NCI-H187 (cell line): ENCODE results near the gene GOLGA8M.
"Not testable (repeated sequence)": the region's sequence is repeated elsewhere in the genome, so short reads cannot be mapped to it uniquely, and the experiment has no call there.

Source experiments
- DNase-seq, 2 experiments: peaks; one replicate each; lab custom pipeline; 2025; lab: John Stamatoyannopoulos, UW

The GOLGA8M gene

DNA sequence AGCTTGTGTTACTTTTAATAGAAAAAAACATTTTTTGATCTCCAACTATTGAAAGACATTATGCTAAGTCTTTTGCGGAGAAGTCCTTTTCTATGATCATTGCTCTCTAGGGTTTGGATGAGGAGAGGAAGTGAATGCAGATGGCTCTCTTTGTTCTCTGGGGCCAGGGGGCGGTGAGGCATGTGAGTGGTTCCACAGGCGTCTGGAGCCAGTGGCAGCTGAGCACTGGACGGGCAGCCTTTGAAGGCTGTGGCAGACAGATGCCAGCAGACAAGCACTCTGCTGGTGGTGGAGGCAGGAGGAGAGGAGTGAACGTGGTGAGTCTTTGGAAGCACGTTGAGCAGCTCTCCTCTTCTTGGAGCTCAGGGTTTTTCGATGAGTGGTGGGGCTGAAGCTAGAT is 51.5 kb downstream of the GOLGA8M start:
- not testable (repeated sequence) for DNase-seq

DNA sequence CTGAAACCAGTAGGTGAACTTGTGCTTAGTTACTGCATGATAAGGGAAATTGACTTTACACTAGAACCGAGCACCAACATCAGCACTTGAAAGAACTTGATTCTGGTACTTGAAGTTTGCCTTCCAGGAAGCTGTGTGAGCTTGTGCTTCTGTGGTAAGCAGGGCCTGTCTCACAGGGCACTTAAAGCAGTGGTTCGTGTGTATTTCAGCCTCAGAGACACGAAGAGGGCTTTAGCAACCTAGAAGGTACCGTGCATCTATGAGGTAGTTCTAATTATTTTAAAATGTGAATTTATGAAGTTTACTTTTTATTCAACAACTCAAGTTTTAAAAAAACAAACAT is 56.2 kb downstream of the GOLGA8M start:
- DNase-seq = not testable (repeated sequence)

DNA sequence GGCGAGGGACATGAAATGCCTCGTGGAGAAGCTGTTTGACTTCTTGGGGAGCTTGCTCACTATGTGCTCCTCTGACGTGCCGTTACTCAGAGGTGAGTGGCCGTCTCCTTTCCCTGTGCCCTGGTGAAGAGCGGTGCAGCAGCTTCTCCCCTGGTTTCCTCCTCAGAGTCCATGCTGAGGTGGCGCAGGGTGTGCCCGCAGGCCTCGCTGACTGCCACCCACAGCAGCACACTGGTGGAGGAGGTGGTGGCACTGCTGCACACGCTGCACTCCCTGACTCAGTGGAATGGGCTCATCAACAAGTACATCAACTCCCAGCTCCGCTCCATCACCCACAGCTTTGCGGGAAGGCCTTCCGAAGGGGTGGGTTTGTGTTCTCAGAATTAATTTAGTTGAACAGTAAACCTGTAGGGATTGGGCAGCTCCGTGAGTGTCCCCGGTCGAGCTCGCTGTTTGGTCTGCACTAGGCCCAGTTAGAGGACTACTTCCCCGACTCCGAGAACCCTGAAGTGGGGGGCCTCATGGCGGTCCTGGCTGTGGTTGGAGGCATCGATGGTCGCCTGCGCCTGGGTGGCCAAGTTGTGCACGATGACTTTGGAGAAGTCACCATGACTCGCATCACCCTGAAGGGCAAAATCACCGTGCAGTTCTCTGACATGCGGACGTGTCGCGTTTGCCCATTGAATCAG is 56.7 kb downstream of the GOLGA8M start:
- not testable (repeated sequence) for DNase-seq

- DNase-seq = not testable (repeated sequence)
Measured at GRCh38 chr15:28654194-28654593, 58.0 kb downstream of the GOLGA8M start.

GRCh38 chr15:28652538-28652937 is 59.7 kb downstream of the GOLGA8M start:
- DNase-seq = not testable (repeated sequence)
